PC-3 (cell line): Measurements from ENCODE around the gene HRH3.

ENCODE experiments used
- CTCF ChIP-seq: fragments of 300-600 bp; sonication (generic); conservative IDR thresholded peaks from 2 replicates; pipeline ENCODE4 v1.5.1; 2017; ENCODE audit warnings: antibody characterized with exemption, low read depth, mild to moderate bottlenecking, low read length
- EZH2 ChIP-seq: fragments of 300-600 bp; sonication (generic); IDR thresholded peaks from one replicate; pipeline ENCODE4 v1.6.1; 2017; ENCODE audit warnings: antibody characterized with exemption, mild to moderate bottlenecking, low read length; ENCODE audit not compliant: unreplicated experiment
- EZH2phosphoT487 ChIP-seq: fragments of 300-600 bp; sonication (generic); IDR thresholded peaks from 2 replicates; pipeline ENCODE4 v1.6.1; 2018; ENCODE audit warnings: mild to moderate bottlenecking, antibody characterized with exemption, low read length, borderline replicate concordance

- TF ChIP-seq CTCF (no peak), EZH2 (no peak), EZH2phosphoT487 (no peak)
Observed at GRCh38 chr20:62174870-62175624, 45.0 kb downstream of the HRH3 start.
